ENCODE data around the gene PP2D1.
"Not testable (repeated sequence)": the region's sequence is repeated elsewhere in the genome, so short reads cannot be mapped to it uniquely, and the experiment has no call there.

Gene PP2D1

GRCh38 chr3:20035019-20035418, 23.0 kb upstream of the PP2D1 start:
- H3K4me3 ChIP-seq (ENCODE audit: low read length), result no peak overlapping the region
- peaks cover 6% of the 10 kb centered on the region for H3K4me1 ChIP-seq (ENCODE audit: insufficient read depth, low read length)
- H2AFZ ChIP-seq (ENCODE audit: low read depth, low read length), result no peak overlapping the region
- H3K9me3 ChIP-seq (ENCODE audit: low read length), result no peaks in the 10 kb centered on the region
- H3K36me3 ChIP-seq (ENCODE audit: insufficient read depth, low read length), result no peaks in the 10 kb centered on the region
- H3K27me3 ChIP-seq (ENCODE audit: insufficient read depth, low read length), result no peaks in the 10 kb centered on the region

GRCh38 chr3:20031939-20032338, 19.9 kb upstream of the PP2D1 start:
- not testable (repeated sequence) for H3K36me3 ChIP-seq (ENCODE audit: insufficient read depth, low read length); H3K27me3 ChIP-seq (ENCODE audit: insufficient read depth, low read length); H3K4me1 ChIP-seq (ENCODE audit: insufficient read depth, low read length)

GRCh38 chr3:20028905-20029331, 16.9 kb upstream of the PP2D1 start:
- Histone ChIP-seq H3K4me1 (ENCODE audit: insufficient read depth, low read length) (peaks cover 4% of the 10 kb centered on the region), H2AFZ (ENCODE audit: low read depth, low read length) (no peak overlapping the region), H3K9me3 (ENCODE audit: low read length) (no peaks in the 10 kb centered on the region), H3K36me3 (ENCODE audit: insufficient read depth, low read length) (no peaks in the 10 kb centered on the region), H3K4me3 (ENCODE audit: low read length) (no peak overlapping the region), H3K27me3 (ENCODE audit: insufficient read depth, low read length) (no peaks in the 10 kb centered on the region)

More at GRCh38 chr3:20031939-20032338, 19.9 kb upstream of the PP2D1 start:
- not testable (repeated sequence) for H2AFZ ChIP-seq (ENCODE audit: low read depth, low read length); H3K4me3 ChIP-seq (ENCODE audit: low read length); H3K9me3 ChIP-seq (ENCODE audit: low read length)

GRCh38 chr3:20027136-20027535, 15.1 kb upstream of the PP2D1 start:
- no peak overlapping the region for H3K4me3 ChIP-seq (ENCODE audit: low read length)
- peaks cover 3% of the 10 kb centered on the region for H3K27me3 ChIP-seq (ENCODE audit: insufficient read depth, low read length)
- H3K36me3 ChIP-seq (ENCODE audit: insufficient read depth, low read length), result no peaks in the 10 kb centered on the region
- peaks cover 6% of the 10 kb centered on the region for H3K4me1 ChIP-seq (ENCODE audit: insufficient read depth, low read length)
- no peaks in the 10 kb centered on the region for H3K9me3 ChIP-seq (ENCODE audit: low read length)
- H2AFZ ChIP-seq (ENCODE audit: low read depth, low read length), result no peak overlapping the region

GRCh38 chr3:20023623-20024405, 11.8 kb upstream of the PP2D1 start:
- H3K36me3 ChIP-seq (ENCODE audit: insufficient read depth, low read length), result no peaks in the 10 kb centered on the region
- H3K27me3 ChIP-seq (ENCODE audit: insufficient read depth, low read length), result peaks cover 3% of the 10 kb centered on the region
- H3K4me3 ChIP-seq (ENCODE audit: low read length), result no peak overlapping the region
- H3K9me3 ChIP-seq (ENCODE audit: low read length), result no peaks in the 10 kb centered on the region
- no peak overlapping the region for H2AFZ ChIP-seq (ENCODE audit: low read depth, low read length)
- H3K4me1 ChIP-seq (ENCODE audit: insufficient read depth, low read length), result peaks cover 3% of the 10 kb centered on the region

- H3K27me3 ChIP-seq (ENCODE audit: insufficient read depth, low read length), result peaks cover 3% of the 10 kb centered on the region
- no peak overlapping the region for H2AFZ ChIP-seq (ENCODE audit: low read depth, low read length)
- no peak overlapping the region for H3K4me3 ChIP-seq (ENCODE audit: low read length)
- H3K9me3 ChIP-seq (ENCODE audit: low read length), result no peaks in the 10 kb centered on the region
- H3K36me3 ChIP-seq (ENCODE audit: insufficient read depth, low read length), result no peaks in the 10 kb centered on the region
- peaks cover 3% of the 10 kb centered on the region for H3K4me1 ChIP-seq (ENCODE audit: insufficient read depth, low read length)
Measured at GRCh38 chr3:20022954-20023622, 11.0 kb upstream of the PP2D1 start.

- not testable (repeated sequence) for H3K9me3 ChIP-seq (ENCODE audit: low read length); H3K4me3 ChIP-seq (ENCODE audit: low read length); H3K36me3 ChIP-seq (ENCODE audit: insufficient read depth, low read length); H3K4me1 ChIP-seq (ENCODE audit: insufficient read depth, low read length); H2AFZ ChIP-seq (ENCODE audit: low read depth, low read length); H3K27me3 ChIP-seq (ENCODE audit: insufficient read depth, low read length)
Measured at GRCh38 chr3:20016076-20016475, 4.0 kb upstream of the PP2D1 start.

GRCh38 chr3:20015525-20015924, 3.5 kb upstream of the PP2D1 start:
- Histone ChIP-seq H3K27me3 (ENCODE audit: insufficient read depth, low read length) (no peaks in the 10 kb centered on the region), H2AFZ (ENCODE audit: low read depth, low read length) (no peak overlapping the region), H3K4me3 (ENCODE audit: low read length) (no peak overlapping the region), H3K9me3 (ENCODE audit: low read length) (no peaks in the 10 kb centered on the region), H3K4me1 (ENCODE audit: insufficient read depth, low read length) (no peaks in the 10 kb centered on the region), H3K36me3 (ENCODE audit: insufficient read depth, low read length) (no peaks in the 10 kb centered on the region)

GRCh38 chr3:20013396-20013795, 1.3 kb upstream of the PP2D1 start:
- no peak overlapping the region for H2AFZ ChIP-seq (ENCODE audit: low read depth, low read length)
- H3K4me1 ChIP-seq (ENCODE audit: insufficient read depth, low read length), result no peaks in the 10 kb centered on the region
- H3K4me3 ChIP-seq (ENCODE audit: low read length), result no peak overlapping the region
- H3K9me3 ChIP-seq (ENCODE audit: low read length), result no peaks in the 10 kb centered on the region
- H3K36me3 ChIP-seq (ENCODE audit: insufficient read depth, low read length), result no peaks in the 10 kb centered on the region
- no peaks in the 10 kb centered on the region for H3K27me3 ChIP-seq (ENCODE audit: insufficient read depth, low read length)

GRCh38 chr3:20008646-20009045, 3.4 kb downstream of the PP2D1 start:
- no peaks in the 10 kb centered on the region for H3K4me1 ChIP-seq (ENCODE audit: insufficient read depth, low read length)
- H3K27me3 ChIP-seq (ENCODE audit: insufficient read depth, low read length), result no peaks in the 10 kb centered on the region
- H3K9me3 ChIP-seq (ENCODE audit: low read length), result no peaks in the 10 kb centered on the region
- no peaks in the 10 kb centered on the region for H3K36me3 ChIP-seq (ENCODE audit: insufficient read depth, low read length)
- H2AFZ ChIP-seq (ENCODE audit: low read depth, low read length), result no peak overlapping the region
- H3K4me3 ChIP-seq (ENCODE audit: low read length), result no peak overlapping the region

GRCh38 chr3:20007960-20008359, 4.1 kb downstream of the PP2D1 start:
- H3K9me3 ChIP-seq (ENCODE audit: low read length), result no peaks in the 10 kb centered on the region
- H3K4me3 ChIP-seq (ENCODE audit: low read length), result no peak overlapping the region
- no peak overlapping the region for H2AFZ ChIP-seq (ENCODE audit: low read depth, low read length)
- H3K36me3 ChIP-seq (ENCODE audit: insufficient read depth, low read length), result no peaks in the 10 kb centered on the region
- H3K27me3 ChIP-seq (ENCODE audit: insufficient read depth, low read length), result no peaks in the 10 kb centered on the region
- H3K4me1 ChIP-seq (ENCODE audit: insufficient read depth, low read length), result no peaks in the 10 kb centered on the region

GRCh38 chr3:20001932-20002331, 10.1 kb downstream of the PP2D1 start:
- Histone ChIP-seq H3K27me3 (ENCODE audit: insufficient read depth, low read length) (no peaks in the 10 kb centered on the region), H3K4me3 (ENCODE audit: low read length) (no peak overlapping the region), H3K4me1 (ENCODE audit: insufficient read depth, low read length) (no peaks in the 10 kb centered on the region), H2AFZ (ENCODE audit: low read depth, low read length) (no peak overlapping the region), H3K9me3 (ENCODE audit: low read length) (no peaks in the 10 kb centered on the region), H3K36me3 (ENCODE audit: insufficient read depth, low read length) (no peaks in the 10 kb centered on the region)

- H3K4me1 ChIP-seq (ENCODE audit: insufficient read depth, low read length), result no peaks in the 10 kb centered on the region
- no peak overlapping the region for H3K4me3 ChIP-seq (ENCODE audit: low read length)
- no peaks in the 10 kb centered on the region for H3K27me3 ChIP-seq (ENCODE audit: insufficient read depth, low read length)
- H2AFZ ChIP-seq (ENCODE audit: low read depth, low read length), result no peak overlapping the region
- H3K9me3 ChIP-seq (ENCODE audit: low read length), result no peaks in the 10 kb centered on the region
- no peaks in the 10 kb centered on the region for H3K36me3 ChIP-seq (ENCODE audit: insufficient read depth, low read length)
Measured at GRCh38 chr3:19997502-19997901, 14.6 kb downstream of the PP2D1 start.

All from neuron (in vitro differentiated cells).